Subcutaneous adipose tissue (tissue), 4 donors: ENCODE results near the gene SPOCK2. TPM values are rescaled to one million over a fixed set of nuclear protein-coding genes. Genes with fewer than 3 reads are reported as not detected.

Experiments
- total RNA-seq, 4 donors: library from RNA; depleted of rRNA; stranded (reverse); fragments of >200 nt; gene quantifications; one replicate each; pipeline ENCODE4 v1.1.0, GENCODE V29; 2016
- TF ChIP-seq, protein P1 (sequence below): fragments of 450-650 bp; IDR thresholded peaks from one replicate; pipeline ENCODE4 v1.5.1; 2016; ENCODE audit warnings: low read depth, mild to moderate bottlenecking, control low read depth, antibody characterized with exemption, moderate library complexity

SPOCK2 gene
- total RNA-seq, 4 donors from 2014 or later: 2.6 to 6.0 (median 3.8) TPM

DNA sequence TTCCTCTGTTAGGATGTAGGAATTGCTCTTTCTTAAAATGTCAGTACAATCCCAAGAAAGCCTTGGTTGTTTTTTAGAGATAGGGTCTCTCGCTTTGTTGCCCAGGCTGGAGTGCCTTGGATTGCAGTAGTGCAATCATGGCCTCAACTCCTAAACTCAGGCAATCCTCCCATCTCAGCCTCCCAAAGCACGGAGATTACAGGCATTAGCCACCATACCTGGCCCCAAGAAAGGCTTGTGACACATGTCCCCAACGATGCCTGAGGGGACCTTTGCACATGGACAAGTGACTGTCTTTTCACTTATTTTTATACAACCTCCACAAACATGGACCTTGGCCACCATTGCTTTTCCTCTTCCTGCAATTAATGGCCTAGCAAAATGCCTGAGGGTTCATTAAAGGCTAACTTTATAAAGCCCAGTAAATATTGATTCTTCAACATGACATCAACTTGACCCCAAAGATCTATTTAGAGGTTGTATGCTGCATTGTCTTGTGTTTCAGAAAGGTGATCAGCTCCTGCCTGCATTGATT is 10.0 kb upstream of the SPOCK2 start:
- TF ChIP-seq, protein P1, sequence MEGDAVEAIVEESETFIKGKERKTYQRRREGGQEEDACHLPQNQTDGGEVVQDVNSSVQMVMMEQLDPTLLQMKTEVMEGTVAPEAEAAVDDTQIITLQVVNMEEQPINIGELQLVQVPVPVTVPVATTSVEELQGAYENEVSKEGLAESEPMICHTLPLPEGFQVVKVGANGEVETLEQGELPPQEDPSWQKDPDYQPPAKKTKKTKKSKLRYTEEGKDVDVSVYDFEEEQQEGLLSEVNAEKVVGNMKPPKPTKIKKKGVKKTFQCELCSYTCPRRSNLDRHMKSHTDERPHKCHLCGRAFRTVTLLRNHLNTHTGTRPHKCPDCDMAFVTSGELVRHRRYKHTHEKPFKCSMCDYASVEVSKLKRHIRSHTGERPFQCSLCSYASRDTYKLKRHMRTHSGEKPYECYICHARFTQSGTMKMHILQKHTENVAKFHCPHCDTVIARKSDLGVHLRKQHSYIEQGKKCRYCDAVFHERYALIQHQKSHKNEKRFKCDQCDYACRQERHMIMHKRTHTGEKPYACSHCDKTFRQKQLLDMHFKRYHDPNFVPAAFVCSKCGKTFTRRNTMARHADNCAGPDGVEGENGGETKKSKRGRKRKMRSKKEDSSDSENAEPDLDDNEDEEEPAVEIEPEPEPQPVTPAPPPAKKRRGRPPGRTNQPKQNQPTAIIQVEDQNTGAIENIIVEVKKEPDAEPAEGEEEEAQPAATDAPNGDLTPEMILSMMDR: no peak

- TF ChIP-seq, protein P1: no peak
These were observed 9.3 kb upstream of the SPOCK2 start for GRCh38 chr10:72097448-72098300.

- TF ChIP-seq, protein P1: no peak
These were observed 8.0 kb upstream of the SPOCK2 start for GRCh38 chr10:72096115-72097000.

DNA sequence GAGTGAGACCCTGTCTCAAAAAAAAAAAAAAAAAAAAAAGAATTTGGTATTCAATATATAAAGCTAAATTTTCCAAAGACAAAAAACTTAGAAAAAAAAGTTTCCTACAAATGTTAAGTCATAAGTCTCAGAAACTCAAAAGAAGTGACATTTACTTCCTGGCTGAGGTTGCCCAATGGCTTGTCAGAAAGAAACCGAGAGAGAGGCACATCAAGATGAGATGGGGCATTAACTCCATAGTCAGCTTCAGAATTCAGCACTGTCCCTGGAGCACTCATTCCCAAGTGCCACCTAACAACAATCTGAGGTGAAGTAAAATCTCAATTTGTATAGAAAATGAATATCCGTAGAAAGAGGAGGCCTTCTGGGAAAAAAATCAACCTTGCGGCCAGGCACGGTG is 6.8 kb upstream of the SPOCK2 start:
- TF ChIP-seq, protein P1: no peak

GRCh38 chr10:72094574-72094973 is 6.2 kb upstream of the SPOCK2 start:
- TF ChIP-seq, protein P1: no peak

DNA sequence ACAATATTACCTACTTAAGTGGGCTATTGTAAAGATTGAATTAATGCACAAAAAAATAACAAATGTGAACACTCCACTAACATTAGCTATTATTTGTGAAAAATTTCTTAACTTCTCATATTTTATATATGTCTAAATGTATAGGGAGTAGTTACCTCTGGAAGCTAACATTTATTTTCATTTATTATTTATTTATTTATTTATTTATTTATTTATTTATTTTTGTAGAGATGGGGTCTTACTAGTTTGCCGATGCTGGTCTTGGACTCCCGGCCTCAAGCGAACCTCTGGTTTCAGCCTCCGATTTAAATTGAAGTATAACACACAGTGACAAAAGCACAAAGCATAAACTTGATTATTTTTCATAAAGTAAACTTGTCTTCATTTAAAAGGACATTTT is 5.1 kb upstream of the SPOCK2 start:
- TF ChIP-seq, protein P1: no peak

- TF ChIP-seq, protein P1: no peak
These were observed 4.6 kb upstream of the SPOCK2 start for GRCh38 chr10:72092987-72093386.
